HepG2 (cell line): ENCODE results near the gene MNAT1. TPM values are rescaled to one million over a fixed set of nuclear protein-coding genes. Genes with fewer than 3 reads are reported as not detected.

Experiments used
- CREM ChIP-seq, 2 experiments: sonication (generic) in 1 of 2; formaldehyde crosslinking in 1 of 2; IDR thresholded peaks; 2 replicates each; pipeline versions ENCODE4 v1.4.0 to v1.6.1; 2016 to 2020; ENCODE audit warnings: antibody characterized with exemption in 1 of 2, mild to moderate bottlenecking in 1 of 2, missing genetic modification reagents in 1 of 2
- FOSL2 ChIP-seq: sonication (generic); formaldehyde crosslinking; IDR thresholded peaks from 2 replicates; pipeline ENCODE4 v1.4.0; 2020; ENCODE audit warnings: missing genetic modification reagents
- GATAD2A ChIP-seq: IDR thresholded peaks from 2 replicates; pipeline ENCODE4 v1.6.1; 2016
- HDAC1 ChIP-seq: sonication (generic); formaldehyde crosslinking; IDR thresholded peaks from 2 replicates; pipeline ENCODE4 v1.5.1; 2020; ENCODE audit warnings: mild to moderate bottlenecking, missing genetic modification reagents
- HMG20A ChIP-seq: IDR thresholded peaks from 2 replicates; pipeline ENCODE4 v1.6.1; 2016; ENCODE audit warnings: borderline replicate concordance
- HNF1A ChIP-seq, 2 experiments: sonication (generic) in 1 of 2; formaldehyde crosslinking in 1 of 2; IDR thresholded peaks; 2 replicates each; pipeline versions ENCODE4 v1.4.0 to v1.6.1; 2016 to 2020; ENCODE audit warnings: borderline replicate concordance in 1 of 2, low read depth in 1 of 2, mild to moderate bottlenecking in 1 of 2, missing genetic modification reagents in 1 of 2
- HOMEZ ChIP-seq: IDR thresholded peaks from 2 replicates; pipeline ENCODE4 v1.6.1; 2016; ENCODE audit warnings: low read depth
- ISL2 ChIP-seq: sonication (generic); formaldehyde crosslinking; IDR thresholded peaks from 2 replicates; pipeline ENCODE4 v1.5.0; 2020; ENCODE audit warnings: missing genetic modification reagents
- MYNN ChIP-seq: sonication (generic); formaldehyde crosslinking; IDR thresholded peaks from 2 replicates; pipeline ENCODE4 v1.4.0; 2020; ENCODE audit warnings: mild to moderate bottlenecking, low read depth, missing genetic modification reagents
- PITX1 ChIP-seq: sonication (generic); formaldehyde crosslinking; IDR thresholded peaks from 2 replicates; pipeline ENCODE4 v1.5.1; 2020; ENCODE audit warnings: mild to moderate bottlenecking, missing genetic modification reagents
- SMAD3 ChIP-seq: sonication (generic); formaldehyde crosslinking; IDR thresholded peaks from 2 replicates; pipeline ENCODE4 v1.4.0; 2020; ENCODE audit warnings: missing genetic modification reagents
- SOX13 ChIP-seq, 3 experiments: fragments of 450-650 bp in 1 of 3; sonication (generic) in 1 of 3; formaldehyde crosslinking in 1 of 3; IDR thresholded peaks in 2 of 3; conservative IDR thresholded peaks in 1 of 3; 2 replicates each; pipeline versions ENCODE4 v1.5.0 to v1.6.1; 2016 to 2020; ENCODE audit warnings: antibody characterized with exemption in 1 of 3, mild to moderate bottlenecking in 1 of 3, missing compliant biosample characterization in 1 of 3, missing genetic modification reagents in 1 of 3, moderate library complexity in 1 of 3
- TBX2 ChIP-seq: sonication (generic); formaldehyde crosslinking; IDR thresholded peaks from 2 replicates; pipeline ENCODE4 v1.5.0; 2020; ENCODE audit warnings: missing genetic modification reagents, mild to moderate bottlenecking, borderline replicate concordance
- TBX3 ChIP-seq: fragments of 450-650 bp; IDR thresholded peaks from 2 replicates; pipeline ENCODE4 v1.6.1; 2017; ENCODE audit warnings: antibody characterized with exemption, mild to moderate bottlenecking, inconsistent platforms, borderline replicate concordance
- TFAP4 ChIP-seq: sonication (generic); IDR thresholded peaks from 2 replicates; pipeline ENCODE4 v1.6.1; 2016; ENCODE audit warnings: low read depth, borderline replicate concordance
- ZNF503 ChIP-seq: sonication (generic); formaldehyde crosslinking; IDR thresholded peaks from 2 replicates; pipeline ENCODE4 v1.4.0; 2020; ENCODE audit warnings: missing genetic modification reagents
- ZNF691 ChIP-seq: sonication (generic); formaldehyde crosslinking; IDR thresholded peaks from 2 replicates; pipeline ENCODE4 v1.4.0; 2020; ENCODE audit warnings: missing genetic modification reagents, low read depth, mild to moderate bottlenecking, borderline replicate concordance
- ZNF75D ChIP-seq: sonication (generic); formaldehyde crosslinking; IDR thresholded peaks from 2 replicates; pipeline ENCODE4 v1.8.1; 2023; ENCODE audit warnings: missing genetic modification reagents, mild to moderate bottlenecking, borderline replicate concordance
- ZNF83 ChIP-seq: sonication (generic); formaldehyde crosslinking; IDR thresholded peaks from 2 replicates; pipeline ENCODE4 v1.4.0; 2020; ENCODE audit warnings: missing genetic modification reagents, mild to moderate bottlenecking, borderline replicate concordance
- polyA plus RNA-seq, 8 experiments: library from polyadenylated mRNA; depleted of rRNA in 3 of 8; stranded (reverse) in 7 of 8; unstranded in 1 of 8; fragments of >200 nt; fragmentation: Illumina TruSeq in 4 of 8; extraction: Trizol in 4 of 8; gene quantifications; 2 replicates each; pipeline versions ENCODE4 v1.2.1 to v1.2.3, GENCODE V29; 2011 to 2016; ENCODE audit warnings: low read depth in 4 of 8, missing spikeins in 1 of 8, mixed read lengths in 1 of 8; ENCODE audit not compliant: insufficient read depth in 1 of 8
- total RNA-seq, 5 experiments: library from RNA; depleted of rRNA; stranded (reverse); fragments of >200 nt; fragmentation: Illumina TruSeq; extraction: Trizol; gene quantifications; 2 replicates each; pipeline ENCODE4 v1.2.3, GENCODE V29; 2016; ENCODE audit warnings: low read depth in 1 of 5

The MNAT1 gene
- total and polyA plus RNA-seq, 2 of the 13 experiments (the other 11 are each of a cell fraction or from before 2014, with no cell fraction given) = 49.2 to 94.8 TPM

GRCh38 chr14:60686865-60687264, 47.7 kb upstream of the MNAT1 start (continued):
- TF ChIP-seq ZNF691 (no peak), SOX13 (IDR thresholded peaks at IDR 0.05) (0 out of 2 replicates have a peak, but pooled peaks have one; percentile 46), SOX13 (CRISPR knock-in tag; conservative IDR thresholded peaks at IDR 0.05 in 1 of 2, IDR thresholded peaks at IDR 0.05 in 1 of 2) (peak in 1 of 2 experiments; percentile 93; a peak in 2 of 4 replicates), ZNF75D (CRISPR knock-in tag) (no peak), HNF1A (IDR thresholded peaks at IDR 0.05; ENCODE audit: low read depth) (peak; percentile 63), HNF1A (CRISPR knock-in tag; IDR thresholded peaks at IDR 0.05; ENCODE audit: borderline replicate concordance) (no peak), HMG20A (CRISPR knock-in tag) (peak; percentile 81; the same call in 1 of the 2 replicates), HOMEZ (CRISPR knock-in tag) (0 out of 2 replicates have a peak, but pooled peaks have one; percentile 37), PITX1 (CRISPR knock-in tag) (peak; percentile 72; the same call in 1 of the 2 replicates), TBX3 (peak; percentile 95), TBX2 (CRISPR knock-in tag) (peak; percentile 81), MYNN (no peak), GATAD2A (CRISPR knock-in tag) (peak; percentile 52), ISL2 (0 out of 2 replicates have a peak, but pooled peaks have one; percentile 28), ZNF503 (CRISPR knock-in tag) (peak; percentile 62; the same call in 1 of the 2 replicates), TFAP4 (no peak), ZNF83 (no peak), SMAD3 (CRISPR knock-in tag) (0 out of 2 replicates have a peak, but pooled peaks have one; percentile 30), CREM (IDR thresholded peaks at IDR 0.05) (peak; percentile 21; the same call in 1 of the 2 replicates), CREM (CRISPR knock-in tag; IDR thresholded peaks at IDR 0.05) (no peak), FOSL2 (CRISPR knock-in tag) (peak; percentile 69), HDAC1 (CRISPR knock-in tag) (peak; percentile 60)
